GM19023 (cell line): ENCODE data around the gene SLX9.

Experiments
- ATAC-seq: cut with Tn5 transposase; IDR thresholded peaks from one replicate; pipeline ENCODE4 v1.9.1; 2021; ENCODE audit warnings: mild to moderate bottlenecking, moderate library complexity; ENCODE audit not compliant: unreplicated experiment

The SLX9 gene

GRCh38 chr21:44999428-44999971, 59.7 kb downstream of the SLX9 start:
- ATAC-seq: no peak

- ATAC-seq: no peak
Measured at GRCh38 chr21:44999972-45000636, 60.3 kb downstream of the SLX9 start.

GRCh38 chr21:45000637-45001133, 60.9 kb downstream of the SLX9 start:
- ATAC-seq: no peak

GRCh38 chr21:45001134-45002095, 61.6 kb downstream of the SLX9 start:
- ATAC-seq: no peak

GRCh38 chr21:45002381-45003204, 62.8 kb downstream of the SLX9 start:
- no peak for ATAC-seq

GRCh38 chr21:45003331-45004058, 63.7 kb downstream of the SLX9 start:
- ATAC-seq: no peak

GRCh38 chr21:45004059-45004422, 64.2 kb downstream of the SLX9 start:
- no peak for ATAC-seq

- ATAC-seq: no peak
Measured at GRCh38 chr21:45004481-45005247, 64.8 kb downstream of the SLX9 start.

- no peak for ATAC-seq
Measured at GRCh38 chr21:45006536-45007095, 66.8 kb downstream of the SLX9 start.

- ATAC-seq: no peak
Measured at GRCh38 chr21:45009616-45010015, 69.8 kb downstream of the SLX9 start.

- ATAC-seq: no peak
Measured at GRCh38 chr21:45010096-45010495, 70.3 kb downstream of the SLX9 start.

- ATAC-seq: no peak
Measured at GRCh38 chr21:45010860-45011259, 71.0 kb downstream of the SLX9 start.

- no peak for ATAC-seq
Measured at GRCh38 chr21:45011426-45011825, 71.6 kb downstream of the SLX9 start.

- ATAC-seq: no peak
Measured at GRCh38 chr21:45011911-45012661, 72.3 kb downstream of the SLX9 start.

- ATAC-seq: no peak
Measured at GRCh38 chr21:45012662-45013259, 72.9 kb downstream of the SLX9 start.

- ATAC-seq: no peak
Measured at GRCh38 chr21:45013260-45013841, 73.5 kb downstream of the SLX9 start.

- ATAC-seq: no peak
Measured at GRCh38 chr21:45014747-45015468, 75.1 kb downstream of the SLX9 start.
